Chondrocyte (in vitro differentiated cells): ENCODE measurements around the gene SRPRB. TPM values are rescaled to one million over a fixed set of nuclear protein-coding genes. Genes with fewer than 3 reads are reported as not detected.

Experiments
- DNase-seq: peaks from one replicate; pipeline ENCODE4 v3.0.0; 2021; ENCODE audit warnings: mixed read lengths, low spot score
- H3K27ac Mint-ChIP-seq: one replicate; pipeline ENCODE4 v1.8.0; 2021; ENCODE audit warnings: mild to moderate bottlenecking, moderate library complexity, mixed read lengths; ENCODE audit not compliant: unreplicated experiment
- H3K27me3 Mint-ChIP-seq: 2 replicates; pipeline ENCODE4 v1.8.0; 2021; ENCODE audit warnings: low read depth, mixed read lengths
- H3K36me3 Mint-ChIP-seq: 2 replicates; pipeline ENCODE4 v1.8.0; 2021; ENCODE audit warnings: low read depth, mixed read lengths
- H3K4me1 Mint-ChIP-seq: 2 replicates; pipeline ENCODE4 v1.8.0; 2021; ENCODE audit warnings: low read depth, mild to moderate bottlenecking, mixed read lengths
- H3K4me3 Mint-ChIP-seq: one replicate; pipeline ENCODE4 v1.8.0; 2021; ENCODE audit warnings: mild to moderate bottlenecking, moderate library complexity, mixed read lengths; ENCODE audit not compliant: unreplicated experiment
- H3K9me3 Mint-ChIP-seq: 2 replicates; pipeline ENCODE4 v1.8.0; 2021; ENCODE audit warnings: low read depth, mixed read lengths
- total RNA-seq: library from RNA; stranded (reverse); gene quantifications from 3 replicates; pipeline ENCODE4 v1.2.1, GENCODE V29; 2021
- TF ChIP-seq, protein P1 (sequence below): fragments of 200-600 bp; sonication (generic); IDR thresholded peaks from 2 replicates; pipeline ENCODE4 v1.5.0; 2021; ENCODE audit warnings: antibody characterized with exemption, mild to moderate bottlenecking, moderate library complexity

SRPRB gene
- total RNA-seq, 1 donor from 2014 or later = 99.3 TPM

DNA sequence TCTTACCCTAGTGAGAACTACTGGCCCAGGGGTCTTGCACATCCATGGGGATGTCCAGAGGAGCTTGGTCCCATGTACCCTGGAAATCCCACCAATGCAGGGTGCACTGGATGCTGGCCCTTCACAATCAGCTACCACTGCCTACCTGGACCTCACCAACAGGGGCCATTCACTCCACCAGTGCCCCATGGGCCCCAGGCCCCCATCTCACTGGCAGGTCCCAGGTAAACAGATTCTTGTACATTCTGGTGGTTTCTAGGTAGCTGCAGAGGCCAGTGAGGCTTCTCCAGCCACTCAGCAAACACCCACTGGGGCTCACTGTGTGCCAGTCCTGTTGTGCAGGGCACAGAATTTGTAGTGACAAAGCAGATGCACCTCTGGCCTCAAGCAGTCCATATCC is 65.2 kb downstream of the SRPRB start:
- no peak for DNase-seq
- Mint-ChIP-seq H3K27me3 (no peaks in the 10 kb centered on the region), H3K4me3 (no peak overlapping the region), H3K4me1 (peaks cover 3% of the 10 kb centered on the region), H3K9me3 (no peaks in the 10 kb centered on the region), H3K36me3 (peaks cover 8% of the 10 kb centered on the region), H3K27ac (no peak overlapping the region)
- TF ChIP-seq, protein P1, sequence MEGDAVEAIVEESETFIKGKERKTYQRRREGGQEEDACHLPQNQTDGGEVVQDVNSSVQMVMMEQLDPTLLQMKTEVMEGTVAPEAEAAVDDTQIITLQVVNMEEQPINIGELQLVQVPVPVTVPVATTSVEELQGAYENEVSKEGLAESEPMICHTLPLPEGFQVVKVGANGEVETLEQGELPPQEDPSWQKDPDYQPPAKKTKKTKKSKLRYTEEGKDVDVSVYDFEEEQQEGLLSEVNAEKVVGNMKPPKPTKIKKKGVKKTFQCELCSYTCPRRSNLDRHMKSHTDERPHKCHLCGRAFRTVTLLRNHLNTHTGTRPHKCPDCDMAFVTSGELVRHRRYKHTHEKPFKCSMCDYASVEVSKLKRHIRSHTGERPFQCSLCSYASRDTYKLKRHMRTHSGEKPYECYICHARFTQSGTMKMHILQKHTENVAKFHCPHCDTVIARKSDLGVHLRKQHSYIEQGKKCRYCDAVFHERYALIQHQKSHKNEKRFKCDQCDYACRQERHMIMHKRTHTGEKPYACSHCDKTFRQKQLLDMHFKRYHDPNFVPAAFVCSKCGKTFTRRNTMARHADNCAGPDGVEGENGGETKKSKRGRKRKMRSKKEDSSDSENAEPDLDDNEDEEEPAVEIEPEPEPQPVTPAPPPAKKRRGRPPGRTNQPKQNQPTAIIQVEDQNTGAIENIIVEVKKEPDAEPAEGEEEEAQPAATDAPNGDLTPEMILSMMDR = no peak

Other genes starting within 250 kb of the SRPRB start
- gene CDV3, start 232.1 kb upstream of the SRPRB start, total RNA-seq = 133 to 192 TPM (median 184 TPM) in 3 replicates
- gene TOPBP1, start 143.9 kb upstream of the SRPRB start, total RNA-seq = 16.5 to 22.8 TPM (median 18.1 TPM) in 3 replicates
- gene TF, start 59.4 kb upstream of the SRPRB start, total RNA-seq = 1.2 to 3.8 TPM (median 2.2 TPM) in 3 replicates
- gene RAB6B, start 90.1 kb downstream of the SRPRB start, total RNA-seq = 16.2 to 29.6 TPM (median 25.7 TPM) in 3 replicates
- 0.46 to 1.0 TPM (median 0.82 TPM) in 3 replicates for gene SLCO2A1, start 224.1 kb downstream of the SRPRB start, total RNA-seq